Measurements from ENCODE around the gene TPST2.

- TF ChIP-seq CTCF (IDR thresholded peaks at IDR 0.05) (no peak), POLR2AphosphoS5 (IDR thresholded peaks at IDR 0.05) (no peak), POLR2A (IDR thresholded peaks at IDR 0.05; ENCODE audit: low read depth) (no peak), EP300 (IDR thresholded peaks at IDR 0.05) (no peak)
Observed at GRCh38 chr22:26621663-26622062, 31.7 kb upstream of the TPST2 start, which contains the start of gene CRYBA4.
